PFSK-1 (cell line): ENCODE measurements around the gene S1PR4.

Experiments
- FOXP2 ChIP-seq: optimal IDR thresholded peaks from 2 replicates; pipeline ENCODE3; 2011; ENCODE audit warnings: borderline replicate concordance, control low read depth, inconsistent platforms; ENCODE audit not compliant: insufficient read depth; ENCODE audit errors: extremely low read length, extremely low read depth
- POLR2AphosphoS5 ChIP-seq: IDR thresholded peaks from 2 replicates; pipeline ENCODE4 v1.6.1; 2012; ENCODE audit warnings: low read depth, mild to moderate bottlenecking, control low read depth, low read length, moderate library complexity
- TAF1 ChIP-seq: IDR thresholded peaks from 2 replicates; pipeline ENCODE4 v1.6.1; 2012; ENCODE audit warnings: low read length, control low read depth, borderline replicate concordance; ENCODE audit not compliant: insufficient read depth
- TF ChIP-seq, protein P1 (sequence below), 2 experiments: IDR thresholded peaks; 2 replicates each; pipeline versions ENCODE4 v1.6.1 to v1.8.0; 2011 to 2012; ENCODE audit warnings: low read depth in 2 of 2, low read length in 2 of 2, control low read depth in 1 of 2, inconsistent platforms in 1 of 2, mild to moderate bottlenecking in 1 of 2, moderate library complexity in 1 of 2; ENCODE audit not compliant: insufficient read depth in 1 of 2

DNA sequence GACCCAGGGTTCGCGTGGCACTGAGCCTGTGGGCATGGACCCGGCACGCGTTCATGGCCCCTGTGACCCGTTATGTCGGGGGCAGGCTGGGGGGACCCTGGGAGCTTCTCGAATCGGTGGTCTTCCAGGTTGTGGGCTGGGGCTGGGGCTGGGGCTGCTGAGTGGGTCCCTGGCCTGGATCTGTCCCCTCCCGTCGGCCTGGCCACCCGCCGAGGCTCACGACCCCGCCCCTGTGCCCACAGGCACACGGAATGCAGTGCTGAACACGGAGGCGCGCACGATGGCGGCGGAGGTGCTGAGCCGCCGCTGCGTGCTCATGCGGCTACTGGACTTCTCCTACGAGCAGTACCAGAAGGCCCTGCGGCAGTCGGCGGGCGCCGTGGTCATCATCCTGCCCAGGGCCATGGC is 13.7 kb downstream of the S1PR4 start:
- TF ChIP-seq TAF1 (no peak), FOXP2 (no peak), POLR2AphosphoS5 (no peak)
- TF ChIP-seq, protein P1, sequence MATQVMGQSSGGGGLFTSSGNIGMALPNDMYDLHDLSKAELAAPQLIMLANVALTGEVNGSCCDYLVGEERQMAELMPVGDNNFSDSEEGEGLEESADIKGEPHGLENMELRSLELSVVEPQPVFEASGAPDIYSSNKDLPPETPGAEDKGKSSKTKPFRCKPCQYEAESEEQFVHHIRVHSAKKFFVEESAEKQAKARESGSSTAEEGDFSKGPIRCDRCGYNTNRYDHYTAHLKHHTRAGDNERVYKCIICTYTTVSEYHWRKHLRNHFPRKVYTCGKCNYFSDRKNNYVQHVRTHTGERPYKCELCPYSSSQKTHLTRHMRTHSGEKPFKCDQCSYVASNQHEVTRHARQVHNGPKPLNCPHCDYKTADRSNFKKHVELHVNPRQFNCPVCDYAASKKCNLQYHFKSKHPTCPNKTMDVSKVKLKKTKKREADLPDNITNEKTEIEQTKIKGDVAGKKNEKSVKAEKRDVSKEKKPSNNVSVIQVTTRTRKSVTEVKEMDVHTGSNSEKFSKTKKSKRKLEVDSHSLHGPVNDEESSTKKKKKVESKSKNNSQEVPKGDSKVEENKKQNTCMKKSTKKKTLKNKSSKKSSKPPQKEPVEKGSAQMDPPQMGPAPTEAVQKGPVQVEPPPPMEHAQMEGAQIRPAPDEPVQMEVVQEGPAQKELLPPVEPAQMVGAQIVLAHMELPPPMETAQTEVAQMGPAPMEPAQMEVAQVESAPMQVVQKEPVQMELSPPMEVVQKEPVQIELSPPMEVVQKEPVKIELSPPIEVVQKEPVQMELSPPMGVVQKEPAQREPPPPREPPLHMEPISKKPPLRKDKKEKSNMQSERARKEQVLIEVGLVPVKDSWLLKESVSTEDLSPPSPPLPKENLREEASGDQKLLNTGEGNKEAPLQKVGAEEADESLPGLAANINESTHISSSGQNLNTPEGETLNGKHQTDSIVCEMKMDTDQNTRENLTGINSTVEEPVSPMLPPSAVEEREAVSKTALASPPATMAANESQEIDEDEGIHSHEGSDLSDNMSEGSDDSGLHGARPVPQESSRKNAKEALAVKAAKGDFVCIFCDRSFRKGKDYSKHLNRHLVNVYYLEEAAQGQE (IDR thresholded peaks at IDR 0.05; ENCODE audit: insufficient read depth in 1 of 2, low read depth in 2 of 2, low read length in 2 of 2): no peak
